GM15510 (cell line): ENCODE data around the gene TFPT.

ENCODE experiments used
- POLR2A ChIP-seq: IDR thresholded peaks from 3 replicates; pipeline ENCODE4 v1.6.1; 2011; ENCODE audit warnings: borderline replicate concordance; ENCODE audit not compliant: insufficient read length; ENCODE audit errors: extremely low read depth

The TFPT gene

DNA sequence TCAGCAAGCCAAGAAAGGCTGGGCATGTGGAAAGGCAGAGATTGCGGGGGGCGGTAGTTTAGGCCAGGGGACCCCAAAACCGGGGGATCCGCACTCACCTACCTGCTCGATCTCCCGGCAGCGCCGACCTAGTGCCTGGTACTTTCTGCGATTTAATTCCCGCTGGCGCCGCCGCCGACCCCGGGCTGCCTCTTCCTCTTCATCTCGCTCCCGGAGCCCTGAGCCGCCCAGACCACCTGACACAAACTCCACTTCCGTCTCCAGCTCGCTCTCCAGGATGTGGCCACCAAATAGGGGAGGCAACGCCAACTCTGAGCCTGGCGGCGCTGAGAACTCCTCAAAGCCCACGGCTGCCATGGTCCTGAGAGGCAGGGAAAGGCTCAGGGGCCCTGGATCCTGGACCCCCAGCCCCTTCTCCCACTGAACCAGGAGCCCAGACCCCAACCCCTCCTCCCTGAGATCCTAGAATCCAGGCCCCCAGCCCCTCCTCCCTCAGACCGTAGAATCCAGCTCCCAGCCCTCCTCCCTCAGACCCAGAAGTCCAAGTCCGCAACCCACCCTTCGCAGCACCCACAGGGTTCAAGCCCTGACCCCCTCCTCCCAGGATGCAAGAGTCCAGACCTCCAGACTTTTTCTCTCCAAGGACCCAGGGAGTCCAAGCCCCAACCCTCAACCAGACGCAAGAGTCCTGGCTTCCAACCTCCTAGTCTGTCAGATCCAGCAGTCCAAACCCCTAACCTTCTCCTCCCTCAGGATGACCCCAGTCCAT, 933 bp downstream of the TFPT start:
- peak; percentile 36 for TF ChIP-seq POLR2A

DNA sequence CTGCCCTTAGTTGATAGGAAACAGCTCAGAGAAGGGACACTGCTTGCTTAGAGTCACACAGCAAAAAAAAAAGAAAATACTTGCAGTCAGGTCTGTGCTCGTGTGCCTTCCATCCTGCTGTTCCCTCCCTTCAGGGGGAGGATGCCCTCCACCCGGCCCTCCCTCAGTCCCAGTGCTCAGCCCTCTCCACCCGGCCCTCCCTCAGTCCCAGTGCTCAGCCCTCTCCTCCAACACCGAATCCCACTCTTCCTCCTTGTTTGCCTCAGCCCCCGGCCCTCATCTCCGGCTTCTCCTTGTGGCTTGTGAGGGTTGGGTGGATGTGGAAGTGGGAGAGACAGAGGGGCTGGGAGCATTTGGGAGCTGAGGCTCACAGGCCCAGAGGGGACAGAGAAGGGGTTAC, 5.8 kb downstream of the TFPT start:
- TF ChIP-seq POLR2A: no peak

DNA sequence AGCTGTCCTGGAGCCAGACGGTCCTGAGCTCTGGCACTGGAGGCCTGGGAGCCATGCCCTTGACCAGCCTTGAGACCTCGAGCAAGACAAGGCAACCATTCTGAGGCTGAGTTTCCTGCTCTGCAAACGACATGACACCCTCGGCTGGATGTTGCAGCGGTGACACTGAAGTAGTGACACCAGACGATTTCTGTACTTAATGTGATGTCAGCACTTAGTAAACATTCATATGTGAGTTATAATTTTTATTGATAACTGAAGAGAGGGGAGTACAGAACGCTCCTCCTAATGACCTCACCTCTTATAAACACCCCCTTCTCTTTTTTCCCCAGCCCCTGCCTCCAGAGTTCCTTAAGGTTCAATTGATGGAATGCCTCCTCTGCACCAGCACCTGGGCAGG, 7.0 kb downstream of the TFPT start:
- no peak for TF ChIP-seq POLR2A

DNA sequence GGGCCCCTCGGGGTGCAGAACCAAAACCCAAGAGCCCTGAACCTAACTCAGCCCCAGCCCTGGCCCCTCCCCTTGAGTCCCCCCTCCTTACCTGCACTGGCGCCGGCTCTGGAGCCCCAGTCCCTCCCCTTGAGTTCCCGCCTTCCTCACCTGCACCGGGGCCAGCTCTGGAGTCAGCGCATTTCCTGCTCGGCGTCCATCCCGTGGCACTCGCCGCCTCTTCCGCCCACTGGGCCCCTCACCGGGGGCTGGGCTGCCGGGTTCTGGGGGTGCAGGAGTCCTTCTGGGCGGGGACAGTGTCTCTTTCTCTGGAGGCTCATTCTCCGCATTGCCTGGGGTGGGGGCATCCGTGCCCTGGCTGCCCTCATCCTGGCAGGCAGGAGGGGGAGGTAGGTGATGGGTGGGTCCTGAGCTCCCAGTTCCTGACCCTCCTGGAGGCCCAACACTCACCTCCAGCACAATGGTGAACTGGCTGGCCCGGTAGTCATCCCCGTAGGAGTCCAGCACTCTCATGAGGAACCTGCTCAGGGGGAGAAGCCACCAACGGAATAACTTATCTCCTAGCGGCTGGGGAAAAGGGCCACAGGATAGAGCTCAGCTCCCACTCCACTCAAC, 7.5 kb downstream of the TFPT start:
- TF ChIP-seq POLR2A: no peak

DNA sequence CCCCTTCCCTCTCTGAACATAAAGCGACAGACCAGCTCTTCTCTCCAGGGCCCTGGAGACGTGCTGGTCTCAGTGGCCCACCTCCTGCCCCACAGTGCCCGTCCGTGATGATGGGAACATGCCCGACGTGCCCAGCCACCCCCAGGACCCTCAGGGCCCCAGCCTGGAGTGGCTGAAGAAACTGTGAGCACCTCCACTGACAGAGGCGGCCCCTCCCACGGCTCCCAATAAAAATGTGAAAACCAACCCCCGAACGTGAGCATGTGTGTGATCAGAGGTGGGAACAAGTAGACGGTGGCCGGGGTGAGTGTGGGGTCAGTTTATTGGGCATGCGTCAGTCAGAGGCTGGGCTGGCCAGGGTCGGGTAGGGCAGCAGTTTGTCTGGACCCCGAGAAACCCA, 8.7 kb downstream of the TFPT start:
- no peak for TF ChIP-seq POLR2A

DNA sequence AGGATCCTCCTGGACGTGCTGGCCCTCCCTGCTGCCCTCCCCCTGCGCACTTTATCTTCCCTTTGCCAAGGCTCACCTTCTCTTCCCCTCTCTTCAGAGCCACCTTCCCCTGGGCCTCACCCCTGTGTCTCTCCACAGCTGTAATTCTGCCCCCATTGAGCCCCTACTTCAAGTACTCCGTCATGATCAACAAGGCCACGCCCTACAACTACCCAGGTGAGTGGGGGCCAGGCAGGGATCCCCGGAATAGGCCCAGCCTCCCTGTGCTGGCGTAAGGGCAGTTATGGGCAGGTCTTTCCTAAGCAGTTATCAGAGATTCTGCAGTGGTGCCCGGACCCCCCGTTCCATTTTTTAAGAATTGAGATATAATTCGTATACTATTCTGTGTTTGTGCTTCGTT, 9.7 kb downstream of the TFPT start:
- TF ChIP-seq POLR2A: no peak

DNA sequence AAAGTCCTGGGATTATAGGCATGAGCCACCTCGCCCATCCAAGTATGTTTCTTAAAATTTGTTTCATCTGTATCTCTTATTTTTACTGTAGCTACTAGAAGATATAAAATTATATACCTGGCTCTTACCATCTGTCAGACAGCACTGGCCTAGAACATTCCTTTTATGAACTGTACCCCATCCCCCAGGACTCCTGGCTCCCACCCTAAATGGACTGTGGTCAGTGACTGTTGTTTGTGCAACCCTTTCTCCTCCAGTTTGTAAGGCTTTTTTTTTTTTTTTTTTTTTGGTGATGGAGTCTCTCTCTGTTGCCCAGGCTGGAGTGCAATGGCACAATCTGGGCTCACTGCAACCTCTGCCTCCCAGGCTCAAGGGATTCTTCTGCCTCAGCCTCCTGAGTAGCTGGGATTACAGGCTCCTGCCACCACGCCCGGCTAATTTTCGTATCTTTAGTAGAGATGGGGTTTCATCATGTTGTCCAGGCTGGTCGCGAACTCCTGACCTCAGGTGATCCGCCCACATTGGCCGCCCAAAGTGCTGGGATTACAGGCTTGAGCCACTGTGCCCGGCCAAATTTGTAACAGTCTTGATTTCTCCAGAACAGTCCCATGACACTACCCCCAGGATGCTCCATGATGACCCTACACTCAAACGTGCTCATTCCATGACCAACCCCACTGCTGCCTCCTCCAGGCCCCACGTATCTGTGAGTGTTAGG, 10.3 kb downstream of the TFPT start:
- TF ChIP-seq POLR2A: no peak

DNA sequence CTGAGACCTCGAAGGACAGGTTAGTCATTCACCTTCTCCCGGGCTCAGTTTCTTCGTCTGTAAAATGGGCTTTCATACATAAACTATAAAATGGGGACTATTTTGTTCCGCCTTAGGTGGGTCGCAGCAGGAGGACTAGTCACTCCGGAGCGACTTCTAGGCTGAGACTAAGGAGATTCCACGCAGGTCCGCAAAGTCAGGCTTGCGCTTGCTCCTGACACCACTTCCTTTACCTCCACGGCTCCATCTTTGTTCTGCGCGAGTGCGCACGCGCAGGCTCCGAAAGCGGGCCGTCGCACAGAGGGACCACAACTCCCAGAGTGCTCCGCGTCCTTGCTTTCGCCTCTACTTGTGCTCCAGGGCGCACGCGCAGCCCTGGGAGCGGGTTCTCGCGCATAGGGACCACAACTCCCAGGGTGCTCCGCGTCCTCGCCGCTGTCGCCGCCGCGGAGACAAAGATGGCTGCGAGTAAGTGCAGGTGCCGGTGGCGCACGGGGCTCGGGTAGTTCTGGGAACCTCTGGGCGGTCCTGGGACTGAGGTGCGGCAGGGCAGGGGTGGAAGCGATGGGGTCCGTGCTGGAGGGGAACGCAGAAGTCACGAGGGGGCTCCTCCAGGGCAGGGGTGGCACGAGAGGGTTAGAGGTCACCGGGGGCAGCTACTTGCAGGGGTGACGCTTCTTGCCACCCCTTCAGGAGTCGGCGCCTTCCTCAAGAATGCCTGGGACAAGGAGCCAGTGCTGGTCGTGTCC, 12.9 kb downstream of the TFPT start, which contains the start of gene NDUFA3:
Gene NDUFA3 (plus strand): TSS at position 435 of the 749 bp plus-strand sequence. CDS start 24 bp downstream, at position 459.
- peak; percentile 83 for TF ChIP-seq POLR2A

DNA sequence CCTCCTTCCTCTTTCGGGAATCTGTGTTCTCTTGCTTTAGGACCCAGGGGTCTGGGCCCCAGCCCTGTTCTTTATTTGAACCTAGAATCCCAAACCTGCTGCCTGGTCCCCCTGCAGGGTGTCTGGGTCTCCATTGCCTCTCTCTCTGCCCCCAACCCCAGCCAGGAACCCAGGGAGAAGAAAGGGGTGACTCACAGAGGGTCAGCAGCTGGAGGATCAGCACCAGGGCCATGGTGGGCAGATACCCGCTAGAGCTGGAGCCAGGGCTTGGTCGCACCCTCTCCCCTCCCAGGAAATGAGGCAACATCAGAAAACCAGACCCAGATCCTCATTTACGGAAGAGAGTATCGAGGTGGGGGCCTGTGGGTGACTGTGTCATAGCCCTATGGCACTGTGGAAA, 14.9 kb downstream of the TFPT start, which contains the start of gene OSCAR:
Gene OSCAR (minus strand): TSS at position 243 of the 400 bp plus-strand sequence. CDS start 11 bp downstream, at position 232.
- TF ChIP-seq POLR2A: no peak

DNA sequence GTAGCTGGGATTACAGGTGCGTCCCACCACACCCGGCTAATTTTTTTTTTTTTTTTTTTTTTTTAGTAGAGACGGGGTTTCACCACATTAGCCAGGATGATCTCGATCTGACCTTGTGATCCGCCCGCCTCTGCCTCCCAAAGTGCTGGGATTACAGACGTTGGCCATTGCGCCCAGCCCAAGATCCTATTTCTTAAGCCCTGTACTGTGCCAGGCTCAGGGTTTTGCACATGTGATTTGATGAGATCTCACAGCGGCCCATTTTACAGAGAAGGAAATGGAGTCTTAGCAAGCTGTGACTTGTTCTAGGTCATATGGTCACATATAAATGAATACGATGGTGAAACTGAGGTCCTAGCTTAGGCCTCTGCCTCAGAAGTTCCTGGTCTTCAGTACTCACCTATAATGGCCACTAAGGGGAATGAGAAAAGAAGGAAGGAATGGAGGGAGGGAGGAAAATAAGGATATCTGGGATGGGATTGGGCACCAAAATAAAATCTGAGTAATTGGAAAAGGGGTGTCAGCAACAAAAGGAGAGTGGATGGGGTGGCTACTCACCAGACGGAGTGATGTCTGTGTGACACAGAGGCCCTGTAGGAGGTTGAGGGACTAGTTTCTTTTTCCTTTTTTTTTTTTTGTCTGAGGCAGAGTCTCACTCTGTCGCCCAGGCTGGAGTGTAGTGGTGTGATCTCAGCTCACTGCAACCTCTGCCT, 16.1 kb downstream of the TFPT start:
- TF ChIP-seq POLR2A: no peak

DNA sequence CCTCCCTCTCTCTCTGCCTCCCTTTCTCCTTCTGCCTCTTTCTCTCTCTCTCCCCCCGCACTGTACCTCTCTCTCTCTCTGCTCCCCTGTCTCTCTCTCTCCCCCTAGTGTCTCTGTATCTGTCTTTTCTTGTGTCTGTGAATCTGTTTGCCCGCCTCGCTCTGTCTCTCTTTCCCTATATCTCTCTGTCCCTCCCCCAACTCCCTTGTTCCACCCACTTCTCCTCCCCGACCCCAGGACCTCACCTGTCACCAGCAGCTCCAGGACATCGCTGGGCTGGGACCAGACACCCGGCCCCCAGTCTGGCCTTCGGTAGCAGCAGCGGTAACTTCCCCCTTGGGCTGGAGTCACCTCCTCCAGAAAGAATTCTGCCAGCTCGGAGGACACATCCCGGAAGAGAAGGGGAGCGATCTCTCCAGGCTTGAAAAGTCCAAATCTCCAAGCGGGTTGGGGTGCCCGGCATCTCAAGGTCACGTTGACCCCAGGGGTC, 18.8 kb downstream of the TFPT start:
- no peak for TF ChIP-seq POLR2A

DNA sequence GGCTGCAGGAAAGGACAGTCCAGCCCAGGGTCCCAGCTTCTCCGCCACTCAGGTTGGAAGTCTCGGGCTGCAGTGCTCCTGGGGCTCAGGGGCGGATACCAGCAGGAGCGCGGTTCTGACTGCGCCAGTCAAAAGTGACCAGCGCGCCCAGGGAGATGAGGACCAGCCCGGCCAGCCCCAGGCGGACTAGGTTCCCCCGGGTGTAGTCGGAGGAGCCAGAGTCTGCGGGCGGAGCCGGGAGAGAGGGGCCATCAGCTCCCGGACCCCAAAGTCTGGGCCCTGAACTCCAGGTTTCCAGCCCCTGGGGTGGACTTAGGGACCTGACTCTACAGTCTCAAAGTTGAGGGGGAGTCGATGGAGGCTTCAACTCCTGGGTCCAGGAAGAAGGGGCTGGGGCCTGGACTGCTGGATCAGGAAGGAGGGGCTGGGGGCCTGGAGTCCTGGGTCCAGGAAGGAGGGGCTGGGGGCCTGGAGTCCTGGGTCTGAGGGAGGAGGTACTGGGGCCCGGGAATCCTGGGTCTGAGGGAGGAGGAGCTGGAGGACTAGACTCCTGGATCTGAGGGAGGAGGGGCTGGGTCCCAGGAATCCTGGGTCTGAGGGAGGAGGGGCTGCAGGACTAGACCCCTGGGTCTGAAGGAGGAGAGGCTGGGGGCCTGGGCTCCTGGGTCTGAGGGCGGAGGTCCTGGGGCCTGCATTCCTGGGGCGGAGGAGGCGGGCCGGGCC, 20.2 kb downstream of the TFPT start:
- TF ChIP-seq POLR2A: no peak

DNA sequence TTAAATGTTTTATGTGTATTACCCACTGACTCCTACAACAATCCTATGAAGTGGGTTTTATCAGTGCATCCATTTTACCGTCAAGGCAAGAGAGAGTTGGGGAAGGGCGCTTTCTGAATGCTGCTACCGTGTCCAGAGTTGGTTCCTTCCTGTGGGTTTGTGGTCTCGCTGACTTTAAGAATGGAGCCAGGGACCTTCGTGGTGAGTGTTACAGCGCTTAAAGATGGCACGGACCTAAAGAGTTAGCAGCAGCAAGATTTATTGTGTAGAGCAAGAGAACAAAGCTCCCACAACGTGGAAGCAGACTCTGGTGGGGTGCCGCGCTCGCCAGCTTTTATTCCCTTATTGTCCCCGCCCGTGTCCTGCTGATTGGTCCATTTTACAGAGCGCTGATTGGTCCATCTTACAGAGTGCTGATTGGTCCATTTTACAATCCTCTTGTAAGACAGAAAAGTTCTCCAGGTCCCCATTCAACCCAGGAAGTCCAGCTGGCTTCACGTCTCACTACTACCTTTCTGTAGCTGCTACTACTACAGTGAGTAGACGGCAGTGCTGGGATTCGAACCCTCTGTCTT, 20.9 kb downstream of the TFPT start:
- TF ChIP-seq POLR2A: no peak
